ENCODE measurements around the gene RALGPS1.

- TF ChIP-seq, protein P1, sequence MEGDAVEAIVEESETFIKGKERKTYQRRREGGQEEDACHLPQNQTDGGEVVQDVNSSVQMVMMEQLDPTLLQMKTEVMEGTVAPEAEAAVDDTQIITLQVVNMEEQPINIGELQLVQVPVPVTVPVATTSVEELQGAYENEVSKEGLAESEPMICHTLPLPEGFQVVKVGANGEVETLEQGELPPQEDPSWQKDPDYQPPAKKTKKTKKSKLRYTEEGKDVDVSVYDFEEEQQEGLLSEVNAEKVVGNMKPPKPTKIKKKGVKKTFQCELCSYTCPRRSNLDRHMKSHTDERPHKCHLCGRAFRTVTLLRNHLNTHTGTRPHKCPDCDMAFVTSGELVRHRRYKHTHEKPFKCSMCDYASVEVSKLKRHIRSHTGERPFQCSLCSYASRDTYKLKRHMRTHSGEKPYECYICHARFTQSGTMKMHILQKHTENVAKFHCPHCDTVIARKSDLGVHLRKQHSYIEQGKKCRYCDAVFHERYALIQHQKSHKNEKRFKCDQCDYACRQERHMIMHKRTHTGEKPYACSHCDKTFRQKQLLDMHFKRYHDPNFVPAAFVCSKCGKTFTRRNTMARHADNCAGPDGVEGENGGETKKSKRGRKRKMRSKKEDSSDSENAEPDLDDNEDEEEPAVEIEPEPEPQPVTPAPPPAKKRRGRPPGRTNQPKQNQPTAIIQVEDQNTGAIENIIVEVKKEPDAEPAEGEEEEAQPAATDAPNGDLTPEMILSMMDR (IDR thresholded peaks at IDR 0.05; ENCODE audit: poor library complexity), result no peak
- TF ChIP-seq EZH2 (IDR thresholded peaks at IDR 0.05; ENCODE audit: borderline replicate concordance), result no peak
- no peak for TF ChIP-seq EZH2phosphoT487 (IDR thresholded peaks at IDR 0.05; ENCODE audit: low read depth, severe bottlenecking, unreplicated experiment)
These were observed 330.3 kb downstream of the RALGPS1 start for GRCh38 chr9:127244609-127245601.
